Suprapubic skin (tissue), 4 donors: ENCODE results near the gene CACNB4. TPM values are rescaled to one million over a fixed set of nuclear protein-coding genes. Genes with fewer than 3 reads are reported as not detected.

Experiments
- DNase-seq, 2 donors: peaks; one replicate each; pipeline ENCODE4 v3.0.0-alpha.2; 2019; ENCODE audit warnings: low spot score in 2 of 2
- H3K27ac ChIP-seq: fragments of 200-600 bp; sonication (generic); one replicate; pipeline ENCODE4 v1.5.1; 2019
- H3K27me3 ChIP-seq: fragments of 200-600 bp; sonication (generic); one replicate; pipeline ENCODE4 v1.5.1; 2019
- H3K36me3 ChIP-seq: fragments of 200-600 bp; sonication (generic); one replicate; pipeline ENCODE4 v1.5.1; 2019
- H3K4me1 ChIP-seq: fragments of 200-600 bp; sonication (generic); one replicate; pipeline ENCODE4 v1.5.1; 2019
- H3K4me3 ChIP-seq: fragments of 200-600 bp; sonication (generic); one replicate; pipeline ENCODE4 v1.5.1; 2019; ENCODE audit warnings: mild to moderate bottlenecking
- H3K9me3 ChIP-seq: fragments of 200-600 bp; sonication (generic); one replicate; pipeline ENCODE4 v1.5.1; 2019
- CTCF ChIP-seq, 2 donors: fragments of 200-600 bp in 1 of 2; fragments of 450-650 bp in 1 of 2; sonication (generic) in 1 of 2; IDR thresholded peaks; one replicate each; pipeline ENCODE4 v1.5.1; 2016 to 2019; ENCODE audit warnings: antibody characterized with exemption in 2 of 2, mild to moderate bottlenecking in 1 of 2, moderate library complexity in 1 of 2
- EP300 ChIP-seq: sonication (generic); formaldehyde crosslinking; IDR thresholded peaks from one replicate; pipeline ENCODE4 v1.6.1; 2017; ENCODE audit warnings: antibody characterized with exemption
- POLR2A ChIP-seq, 2 donors: fragments of 450-650 bp; IDR thresholded peaks; one replicate each; pipeline ENCODE4 v1.6.1; 2017; ENCODE audit warnings: antibody characterized with exemption in 2 of 2, mild to moderate bottlenecking in 2 of 2, moderate library complexity in 2 of 2
- POLR2AphosphoS5 ChIP-seq, 3 donors: sonication (generic); formaldehyde crosslinking; IDR thresholded peaks; one replicate each; pipeline ENCODE4 v1.6.1; 2017; ENCODE audit warnings: antibody characterized with exemption in 3 of 3
- WGBS: methylation state at CpG from one replicate; pipeline ENCODE4 v1.1.5; 2018; 5-methylcytosine and 5-hydroxymethylcytosine counted together
- total RNA-seq, 4 donors: library from RNA; depleted of rRNA; stranded (reverse); fragments of >200 nt; gene quantifications; one replicate each; pipeline ENCODE4 v1.1.0, GENCODE V29; 2016

Gene CACNB4
- total RNA-seq, 4 donors from 2014 or later = 7.6 to 14.5 (median 10.7) TPM

DNA sequence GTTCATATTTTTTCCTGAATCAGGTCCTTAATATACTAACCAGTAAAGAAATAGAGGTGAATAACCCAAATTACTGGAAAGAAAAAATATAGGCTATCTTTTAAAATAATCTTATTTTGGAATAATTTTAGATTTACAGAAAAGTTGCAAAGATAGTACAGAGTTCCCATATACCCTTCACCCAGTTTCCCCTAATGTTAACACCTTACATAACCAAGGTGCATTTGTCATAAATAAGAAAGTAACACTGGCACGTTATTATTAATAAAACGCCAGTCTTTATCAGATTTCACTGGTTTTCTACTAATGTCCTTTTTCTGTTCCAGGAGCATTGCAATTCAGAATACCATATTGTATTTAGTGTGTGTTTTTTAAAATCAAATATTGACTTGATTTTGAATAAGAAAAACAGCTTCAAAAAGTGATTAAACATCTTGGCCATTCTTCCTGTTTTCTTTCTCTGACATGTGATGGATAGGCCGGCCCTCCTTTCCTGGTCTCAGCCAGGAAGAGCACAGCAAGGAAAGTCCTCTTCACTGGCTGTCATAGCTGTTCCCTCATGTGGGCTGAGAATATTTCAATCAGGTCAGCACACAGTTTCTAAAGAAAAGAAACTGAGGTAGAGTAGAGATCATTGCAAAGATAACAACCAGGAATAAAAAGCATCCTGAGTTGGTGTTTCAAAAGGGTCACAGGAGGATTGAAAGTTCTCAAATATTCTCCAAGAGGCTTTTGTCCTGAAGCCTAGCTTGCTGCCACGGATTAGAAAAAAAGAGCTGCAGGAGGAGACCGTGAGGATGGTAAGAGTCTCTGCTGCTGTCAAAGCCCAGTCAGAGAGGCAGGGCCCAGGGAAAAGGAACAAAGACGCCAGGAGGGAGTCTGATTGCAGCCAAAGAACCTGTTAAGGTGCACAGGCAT, 191.3 kb downstream of the CACNB4 start:
- H3K27me3 ChIP-seq = no peaks in the 10 kb centered on the region
- no peaks in the 10 kb centered on the region for H3K9me3 ChIP-seq
- 67% methylated on average over 6 of the region's 6 CpGs for WGBS
- no peak for TF ChIP-seq EP300
- TF ChIP-seq CTCF (IDR thresholded peaks at IDR 0.05) = no peak
- no peak for TF ChIP-seq POLR2A (IDR thresholded peaks at IDR 0.05)
- no peak for TF ChIP-seq POLR2AphosphoS5 (IDR thresholded peaks at IDR 0.05)
- H3K27ac ChIP-seq = no peak overlapping the region
- no peak for DNase-seq
- peaks cover 5% of the 10 kb centered on the region for H3K4me1 ChIP-seq
- H3K36me3 ChIP-seq = no peaks in the 10 kb centered on the region
- H3K4me3 ChIP-seq = no peak overlapping the region

- H3K27ac ChIP-seq = no peak overlapping the region
- H3K36me3 ChIP-seq = no peaks in the 10 kb centered on the region
- no peaks in the 10 kb centered on the region for H3K9me3 ChIP-seq
- TF ChIP-seq EP300 = no peak
- no peak for TF ChIP-seq POLR2A (IDR thresholded peaks at IDR 0.05)
- no peak for TF ChIP-seq CTCF (IDR thresholded peaks at IDR 0.05)
- TF ChIP-seq POLR2AphosphoS5 (IDR thresholded peaks at IDR 0.05) = no peak
- WGBS = 88% methylated on average over 2 of the region's 2 CpGs
- no peak overlapping the region for H3K4me3 ChIP-seq
- H3K4me1 ChIP-seq = peaks cover 5% of the 10 kb centered on the region
- DNase-seq = no peak
- H3K27me3 ChIP-seq = no peaks in the 10 kb centered on the region
Measured at GRCh38 chr2:151906633-151906998, 192.2 kb downstream of the CACNB4 start.

DNA sequence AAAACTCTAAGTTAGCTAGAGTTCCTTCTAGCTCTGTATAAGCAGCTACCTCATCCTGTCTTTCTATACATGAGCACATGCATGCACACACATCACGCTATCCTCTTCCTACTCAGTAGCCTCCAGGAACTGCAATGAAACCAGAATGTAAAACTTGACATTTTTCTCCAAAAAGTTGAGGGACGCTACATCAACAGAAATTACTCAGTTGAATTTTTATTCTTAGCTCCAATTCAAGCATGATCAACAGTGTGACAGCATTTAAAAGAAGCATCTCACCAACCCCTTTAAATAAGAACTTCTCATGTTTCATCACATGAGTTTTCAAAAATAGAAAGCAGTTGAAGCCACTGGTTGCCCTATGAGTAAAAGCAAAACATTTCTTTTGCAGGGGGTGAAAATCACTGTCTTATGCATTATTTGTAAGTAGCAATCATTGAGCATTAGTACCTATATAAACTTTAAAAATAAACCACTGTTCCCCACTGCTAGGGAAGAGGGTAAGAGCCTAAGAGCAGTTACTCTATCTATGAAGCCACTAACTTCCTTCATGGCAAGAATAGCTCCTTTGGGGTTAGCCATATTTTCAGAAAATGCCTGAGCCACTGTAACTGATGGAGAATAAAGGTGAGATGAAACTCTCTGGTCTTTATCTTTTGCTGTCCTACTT, 192.7 kb downstream of the CACNB4 start:
- Histone ChIP-seq H3K9me3 (no peaks in the 10 kb centered on the region), H3K27ac (no peak overlapping the region), H3K27me3 (no peaks in the 10 kb centered on the region), H3K36me3 (no peaks in the 10 kb centered on the region), H3K4me3 (no peak overlapping the region), H3K4me1 (peaks cover 5% of the 10 kb centered on the region)
- 79% methylated on average over 2 of the region's 2 CpGs for WGBS
- TF ChIP-seq CTCF (IDR thresholded peaks at IDR 0.05) (no peak), POLR2A (IDR thresholded peaks at IDR 0.05) (no peak), EP300 (no peak), POLR2AphosphoS5 (IDR thresholded peaks at IDR 0.05) (no peak)
- no peak for DNase-seq

GRCh38 chr2:151904807-151905206, 194.0 kb downstream of the CACNB4 start:
- Histone ChIP-seq H3K9me3 (no peaks in the 10 kb centered on the region), H3K27me3 (no peaks in the 10 kb centered on the region), H3K27ac (no peak overlapping the region), H3K4me3 (no peak overlapping the region), H3K36me3 (no peaks in the 10 kb centered on the region), H3K4me1 (peaks cover 5% of the 10 kb centered on the region)
- no peak for DNase-seq
- TF ChIP-seq POLR2A (IDR thresholded peaks at IDR 0.05) = no peak
- no peak for TF ChIP-seq CTCF (IDR thresholded peaks at IDR 0.05)
- no peak for TF ChIP-seq EP300
- no peak for TF ChIP-seq POLR2AphosphoS5 (IDR thresholded peaks at IDR 0.05)
- WGBS = 74% methylated on average over 4 of the region's 4 CpGs

GRCh38 chr2:151904021-151904420, 194.8 kb downstream of the CACNB4 start:
- Histone ChIP-seq H3K9me3 (no peaks in the 10 kb centered on the region), H3K4me3 (no peak overlapping the region), H3K36me3 (no peaks in the 10 kb centered on the region), H3K27me3 (no peaks in the 10 kb centered on the region), H3K4me1 (peaks cover 5% of the 10 kb centered on the region), H3K27ac (no peak overlapping the region)
- 73% methylated on average over 4 of the region's 4 CpGs for WGBS
- no peak for TF ChIP-seq EP300
- TF ChIP-seq POLR2AphosphoS5 (IDR thresholded peaks at IDR 0.05) = no peak
- no peak for TF ChIP-seq CTCF (IDR thresholded peaks at IDR 0.05)
- no peak for TF ChIP-seq POLR2A (IDR thresholded peaks at IDR 0.05)
- no peak for DNase-seq
